ENCODE results near the gene PLEKHG4. TPM values are rescaled to one million over a fixed set of nuclear protein-coding genes. Genes with fewer than 3 reads are reported as not detected.

Gene PLEKHG4
- total RNA-seq, 1 experiment from 2014 or later = 13.9 TPM

DNA sequence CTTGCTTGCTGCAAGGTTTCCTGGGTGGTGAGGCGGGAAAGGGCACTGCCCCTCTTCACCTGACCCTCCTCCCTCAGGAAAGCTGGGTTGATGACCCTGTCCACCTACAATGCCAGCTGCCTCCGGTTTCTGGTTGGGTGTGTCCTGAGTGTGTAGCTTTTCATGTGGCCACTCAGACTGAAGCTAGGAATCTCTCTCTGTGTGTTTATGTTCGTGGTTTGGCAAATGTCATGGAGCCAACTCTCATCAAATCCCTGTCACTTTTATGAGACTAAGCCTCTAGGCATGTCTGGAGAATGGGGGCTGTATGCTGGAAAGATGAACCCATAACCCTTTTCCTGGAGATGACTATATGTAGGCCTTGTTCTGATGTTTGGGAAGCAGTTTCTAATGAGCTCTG, 17.1 kb downstream of the PLEKHG4 start:
- Histone ChIP-seq H3K4ac (ENCODE audit: low read depth, low read length) (no peak overlapping the region), H4K91ac (ENCODE audit: insufficient read length, low read depth, low read length) (no peak overlapping the region), H3K4me1 (ENCODE audit: insufficient read depth, low read length) (no peaks in the 10 kb centered on the region), H3K23ac (ENCODE audit: insufficient read length, low read depth, low read length) (no peak overlapping the region), H2BK12ac (ENCODE audit: insufficient read length, low read depth, low read length) (no peak overlapping the region), H3K79me2 (ENCODE audit: insufficient read depth, low read length) (no peaks in the 10 kb centered on the region), H4K8ac (replicated peaks; ENCODE audit: insufficient read length, low read depth, low read length) (no peak overlapping the region), H2BK120ac (ENCODE audit: low read depth, low read length, poor library complexity, severe bottlenecking) (no peak overlapping the region), H3K27ac (ENCODE audit: insufficient read length, low read depth, low read length) (no peak overlapping the region), H3K79me1 (ENCODE audit: insufficient read depth, low read depth, low read length, poor library complexity, severe bottlenecking) (no peaks in the 10 kb centered on the region), H4K20me1 (ENCODE audit: control insufficient read depth, insufficient read depth, insufficient read length) (no peaks in the 10 kb centered on the region), H2BK15ac (ENCODE audit: low read depth, low read length) (no peak overlapping the region), H3K56ac (ENCODE audit: insufficient read length, low read depth, low read length) (no peak overlapping the region), H2BK5ac (ENCODE audit: insufficient read length, low read length) (no peak overlapping the region), H3K4me2 (ENCODE audit: insufficient read depth, insufficient read length, low read length) (no peak overlapping the region), H2AK5ac (ENCODE audit: insufficient read length, low read length) (no peak overlapping the region), H3K14ac (ENCODE audit: insufficient read depth, low read length) (no peak overlapping the region), H2AFZ (ENCODE audit: low read length) (no peak overlapping the region), H3K23me2 (ENCODE audit: insufficient read length, low read depth, low read length, poor library complexity, severe bottlenecking) (no peaks in the 10 kb centered on the region), H4K5ac (ENCODE audit: insufficient read length, low read depth, low read length) (no peak overlapping the region), H3K27me3 (ENCODE audit: insufficient read depth, low read length) (no peaks in the 10 kb centered on the region; the same call in 1 of the 2 replicates), H3T11ph (ENCODE audit: low read length) (no peak overlapping the region), H3K9me3 (ENCODE audit: control insufficient read depth, low read depth, low read length) (no peaks in the 10 kb centered on the region), H3K18ac (ENCODE audit: insufficient read length, low read depth, low read length) (no peak overlapping the region), H3K9ac (ENCODE audit: extremely low read depth, insufficient read length, low read length) (no peak overlapping the region), H2BK20ac (ENCODE audit: low read depth, low read length, poor library complexity, severe bottlenecking) (no peak overlapping the region)
- Mint-ChIP-seq H3K4me1 (peaks cover 6 to 7% of the 10 kb centered on the region in 2 experiments), H3K27me3 (ENCODE audit: low read depth) (peaks cover 61% of the 10 kb centered on the region), H3K36me3 (ENCODE audit: insufficient read depth in 1 of 3, low read depth in 3 of 3) (no peaks in the 10 kb centered on the region), H3K4me3 (no peak overlapping the region), H3K27ac (no peak overlapping the region), H3K9me3 (no peaks in the 10 kb centered on the region)
- WGBS (ENCODE audit: extremely low coverage, insufficient read length, low lambda C conversion rate) = no CpG with 5 or more reads among the region's 3 CpGs
- no peak for DNase-seq
- no peak for TF ChIP-seq CTCF (conservative IDR thresholded peaks at IDR 0.05)

All from H9 (cell line).